ENCODE data around the gene BRICD5. TPM values are rescaled to one million over a fixed set of nuclear protein-coding genes. Genes with fewer than 3 reads are reported as not detected.

The BRICD5 gene
- polyA plus RNA-seq, 4 donors, result 1.6 to 84.1 (median 8.6) TPM

Other genes with a start within 250 kb of the BRICD5 start
- 1,000 to 10,000 TPM; 1,075 to 4,112 (median 2,558) TPM for gene RPS2, start 246.0 kb downstream of the BRICD5 start, polyA plus RNA-seq
- gene RNF151, start 244.0 kb downstream of the BRICD5 start, polyA plus RNA-seq, result under 1 TPM in 2 of 4 donors, not detected in 2; 0.09 to 0.18 TPM
- gene TBL3, start 238.8 kb downstream of the BRICD5 start, polyA plus RNA-seq, result 10 to 100 TPM; 34.1 to 49.7 (median 45.6) TPM
- 10 to 100 TPM in 2 of 4 donors, 1 to 10 TPM in 2; 3.1 to 30.5 (median 10.8) TPM for gene NOXO1, start 229.4 kb downstream of the BRICD5 start, polyA plus RNA-seq
- gene GFER, start 226.7 kb downstream of the BRICD5 start, polyA plus RNA-seq, result 100 to 1,000 TPM in 2 of 4 donors, 10 to 100 TPM in 2; 50.4 to 261 (median 94.7) TPM
- 1 to 10 TPM in 2 of 4 donors, under 1 TPM in 2; 0.45 to 5.4 (median 0.92) TPM for gene SYNGR3, start 220.9 kb downstream of the BRICD5 start, polyA plus RNA-seq
- gene ZNF598, start 201.0 kb downstream of the BRICD5 start, polyA plus RNA-seq, result 10 to 100 TPM; 26.7 to 51.9 (median 29.7) TPM
- gene NPW, start 191.1 kb downstream of the BRICD5 start, polyA plus RNA-seq, result 1 to 10 TPM in 1 of 4 donors, under 1 TPM in 2, not detected in 1; 0.48 to 9.0 (median 0.81) TPM
- 10 to 100 TPM; 15.7 to 76.1 (median 42.9) TPM for gene NHERF2, start 184.0 kb downstream of the BRICD5 start, polyA plus RNA-seq
- gene NTHL1, start 163.0 kb downstream of the BRICD5 start, polyA plus RNA-seq, result 10 to 100 TPM; 13.0 to 27.6 (median 18.5) TPM
- gene TSC2, start 162.9 kb downstream of the BRICD5 start, polyA plus RNA-seq, result 10 to 100 TPM; 35.1 to 75.9 (median 60.1) TPM
- 10 to 100 TPM; 10.5 to 42.2 (median 26.7) TPM for gene PKD1, start 75.0 kb downstream of the BRICD5 start, polyA plus RNA-seq
- 10 to 100 TPM; 11.9 to 31.9 (median 23.7) TPM for gene RAB26, start 62.2 kb downstream of the BRICD5 start, polyA plus RNA-seq
- gene TRAF7, start 55.1 kb downstream of the BRICD5 start, polyA plus RNA-seq, result 10 to 100 TPM; 47.6 to 73.4 (median 64.1) TPM
- 1 to 10 TPM in 1 of 4 donors, under 1 TPM in 3; 0.27 to 1.1 (median 0.51) TPM for gene CASKIN1, start 14.3 kb downstream of the BRICD5 start, polyA plus RNA-seq
- 10 to 100 TPM; 41.5 to 68.7 (median 62.7) TPM for gene MLST8, start 5.4 kb downstream of the BRICD5 start, polyA plus RNA-seq
- gene PGP, start 4.0 kb upstream of the BRICD5 start, polyA plus RNA-seq, result 10 to 100 TPM; 11.1 to 16.2 (median 13.4) TPM
- gene E4F1, start 12.7 kb upstream of the BRICD5 start, polyA plus RNA-seq, result 10 to 100 TPM; 16.5 to 37.1 (median 22.8) TPM
- gene DNASE1L2, start 25.6 kb upstream of the BRICD5 start, polyA plus RNA-seq, result 1 to 10 TPM in 2 of 4 donors, under 1 TPM in 2; 0.55 to 3.8 (median 1.4) TPM
- 100 to 1,000 TPM in 3 of 4 donors, 10 to 100 TPM in 1; 86.1 to 246 (median 166) TPM for gene ECI1, start 40.7 kb upstream of the BRICD5 start, polyA plus RNA-seq
- 100 to 1,000 TPM in 3 of 4 donors, 10 to 100 TPM in 1; 91.7 to 166 (median 138) TPM for gene RNPS1, start 57.3 kb upstream of the BRICD5 start, polyA plus RNA-seq
- gene ABCA3, start 129.9 kb upstream of the BRICD5 start, polyA plus RNA-seq, result 1 to 10 TPM; 1.1 to 4.7 (median 1.8) TPM
- 10 to 100 TPM in 1 of 4 donors, 1 to 10 TPM in 2, under 1 TPM in 1; 0.89 to 12.4 (median 3.8) TPM for gene CCNF, start 218.6 kb upstream of the BRICD5 start, polyA plus RNA-seq
- 1 to 10 TPM in 3 of 4 donors, under 1 TPM in 1; 0.67 to 7.7 (median 3.0) TPM for gene TEDC2, start 249.2 kb upstream of the BRICD5 start, polyA plus RNA-seq